Measurements from ENCODE around the gene FAS.

The FAS gene

DNA sequence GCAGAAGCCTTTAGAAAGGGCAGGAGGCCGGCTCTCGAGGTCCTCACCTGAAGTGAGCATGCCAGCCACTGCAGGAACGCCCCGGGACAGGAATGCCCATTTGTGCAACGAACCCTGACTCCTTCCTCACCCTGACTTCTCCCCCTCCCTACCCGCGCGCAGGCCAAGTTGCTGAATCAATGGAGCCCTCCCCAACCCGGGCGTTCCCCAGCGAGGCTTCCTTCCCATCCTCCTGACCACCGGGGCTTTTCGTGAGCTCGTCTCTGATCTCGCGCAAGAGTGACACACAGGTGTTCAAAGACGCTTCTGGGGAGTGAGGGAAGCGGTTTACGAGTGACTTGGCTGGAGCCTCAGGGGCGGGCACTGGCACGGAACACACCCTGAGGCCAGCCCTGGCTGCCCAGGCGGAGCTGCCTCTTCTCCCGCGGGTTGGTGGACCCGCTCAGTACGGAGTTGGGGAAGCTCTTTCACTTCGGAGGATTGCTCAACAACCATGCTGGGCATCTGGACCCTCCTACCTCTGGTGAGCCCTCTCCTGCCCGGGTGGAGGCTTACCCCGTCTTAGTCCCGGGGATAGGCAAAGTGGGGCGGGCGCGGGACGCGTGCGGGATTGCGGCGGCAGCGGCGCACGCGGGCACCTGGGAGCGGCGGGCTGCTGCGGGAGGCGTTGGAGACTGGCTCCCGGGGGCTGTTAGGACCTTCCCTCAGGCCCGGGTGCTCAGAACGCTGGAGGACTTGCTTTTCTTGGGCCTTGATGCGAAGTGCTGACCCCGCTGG is at the start of gene FAS:
TSS of gene FAS (plus strand) at position 415 of the 777 bp plus-strand sequence. CDS start at position 494, 79 bp downstream.
- DNase-seq = no peak

DNA sequence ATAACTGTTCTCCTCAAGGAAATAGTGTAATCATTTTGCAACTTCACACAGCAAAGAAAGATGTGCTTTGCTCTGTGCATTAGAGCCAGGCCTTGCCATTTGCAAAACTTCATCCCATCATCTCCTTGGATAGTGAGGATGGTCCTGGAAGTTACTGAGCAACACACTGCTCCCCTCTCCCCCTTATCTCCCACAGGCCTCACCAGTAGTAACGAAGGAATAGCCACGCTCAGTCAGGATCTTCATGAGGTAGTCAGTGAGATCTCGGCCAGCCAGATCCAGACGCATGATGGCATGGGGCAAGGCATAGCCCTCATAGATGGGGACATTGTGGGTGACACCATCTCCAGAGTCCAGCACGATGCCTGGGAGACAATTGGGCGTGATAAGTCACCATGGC is 49.6 kb upstream of the FAS start:
- DNase-seq = no peak

DNA sequence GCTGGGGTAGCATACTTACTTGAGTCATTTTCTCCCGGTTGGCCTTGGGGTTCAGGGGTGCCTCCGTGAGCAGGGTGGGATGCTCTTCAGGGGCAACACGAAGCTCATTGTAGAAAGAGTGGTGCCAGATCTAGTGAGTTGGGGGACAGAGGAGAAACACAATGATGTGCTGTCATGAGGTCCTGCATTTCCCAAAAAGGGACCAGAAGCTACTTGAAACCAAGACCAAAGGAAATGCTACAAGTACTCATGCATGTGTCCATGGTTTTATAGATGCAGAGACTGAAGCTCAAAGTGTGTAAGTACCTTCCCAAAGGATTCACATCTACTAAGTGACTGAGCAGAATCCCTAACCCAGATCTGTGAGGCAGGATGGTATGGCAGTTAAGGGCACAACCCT is 46.8 kb upstream of the FAS start:
- no peak for DNase-seq

DNA sequence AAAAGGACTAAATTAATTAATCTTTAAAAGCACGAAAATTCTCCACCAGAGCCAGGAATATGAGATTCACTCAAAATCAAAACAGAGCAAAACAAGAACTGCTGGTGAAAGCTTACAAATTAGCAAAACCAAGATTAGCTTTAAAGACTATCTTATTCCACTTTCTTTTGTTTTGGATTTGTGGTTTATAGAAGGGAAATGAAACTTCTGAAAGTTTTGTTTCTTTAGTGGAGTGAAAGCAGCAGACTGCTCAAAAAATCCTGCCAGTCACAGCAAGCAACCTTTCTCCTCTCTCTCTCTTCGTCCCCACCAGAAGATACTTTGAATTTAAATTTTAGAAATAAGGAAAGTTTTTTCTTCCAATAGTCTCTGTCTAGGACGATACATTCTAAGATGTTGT is 45.8 kb upstream of the FAS start:
- no peak for DNase-seq

DNA sequence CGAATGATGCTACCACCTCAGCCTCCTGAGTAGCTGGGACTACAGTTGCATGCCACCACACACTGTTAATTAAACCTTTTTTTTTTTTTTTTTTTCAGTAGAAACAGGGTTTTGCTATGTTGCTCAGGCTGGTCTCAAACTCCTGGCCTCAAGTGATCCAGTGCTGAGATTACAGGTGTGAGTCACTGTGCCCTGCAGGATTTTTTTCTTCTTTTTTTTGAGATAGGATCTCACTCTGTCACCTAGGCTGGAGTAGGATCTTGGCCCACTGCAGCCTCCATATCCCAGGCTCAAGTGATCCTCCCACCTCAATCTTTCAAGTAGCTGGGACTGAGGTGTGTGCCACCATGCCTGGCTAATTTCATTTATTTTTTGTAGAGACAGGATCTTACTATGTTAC is 44.4 kb upstream of the FAS start:
- DNase-seq = no peak

DNA sequence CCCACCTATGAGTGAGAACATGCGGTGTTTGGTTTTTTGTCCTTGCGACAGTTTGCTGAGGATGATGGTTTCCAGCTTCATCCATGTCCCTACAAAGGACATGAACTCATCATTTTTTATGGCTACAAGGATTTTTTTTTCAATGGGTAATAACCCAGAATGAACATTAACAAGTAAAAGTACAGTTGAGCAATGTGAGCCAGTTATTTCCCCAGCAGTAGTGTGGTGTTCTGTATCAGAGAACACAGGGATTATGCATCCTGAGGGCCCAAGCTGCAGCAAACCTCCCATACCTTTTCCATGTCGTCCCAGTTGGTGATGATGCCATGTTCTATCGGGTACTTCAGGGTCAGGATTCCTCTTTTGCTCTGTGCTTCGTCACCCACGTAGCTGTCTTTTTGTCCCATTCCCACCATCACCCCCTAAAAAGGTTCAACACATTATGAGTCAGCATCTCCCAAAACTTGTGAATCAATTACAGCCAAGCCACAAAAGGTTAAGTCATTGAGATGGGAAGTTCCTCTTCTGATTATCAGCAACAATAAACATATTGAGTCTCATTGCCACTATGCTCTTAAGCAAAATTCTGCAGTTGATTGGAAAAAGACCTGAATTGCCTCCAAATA is 43.5 kb upstream of the FAS start:
- no peak for DNase-seq

DNA sequence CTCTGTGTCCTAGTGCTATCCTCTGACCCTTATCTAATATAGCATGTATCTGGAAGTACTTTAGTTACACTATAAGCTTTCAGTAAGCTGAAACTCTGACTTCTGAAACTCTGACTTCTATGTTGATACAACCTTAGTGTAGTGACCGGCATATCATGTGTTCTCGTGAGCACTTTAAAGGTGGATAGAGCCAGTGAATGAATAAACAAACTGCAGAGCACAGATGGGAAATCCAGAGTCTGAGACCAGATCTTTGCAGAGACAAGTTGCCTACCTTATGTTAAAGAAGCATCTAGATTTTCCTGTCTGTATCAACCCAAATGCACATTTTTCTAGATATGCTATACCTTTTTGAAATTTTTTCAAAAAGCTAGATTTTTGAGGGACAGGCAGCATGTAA is 41.5 kb upstream of the FAS start:
- no peak for DNase-seq

DNA sequence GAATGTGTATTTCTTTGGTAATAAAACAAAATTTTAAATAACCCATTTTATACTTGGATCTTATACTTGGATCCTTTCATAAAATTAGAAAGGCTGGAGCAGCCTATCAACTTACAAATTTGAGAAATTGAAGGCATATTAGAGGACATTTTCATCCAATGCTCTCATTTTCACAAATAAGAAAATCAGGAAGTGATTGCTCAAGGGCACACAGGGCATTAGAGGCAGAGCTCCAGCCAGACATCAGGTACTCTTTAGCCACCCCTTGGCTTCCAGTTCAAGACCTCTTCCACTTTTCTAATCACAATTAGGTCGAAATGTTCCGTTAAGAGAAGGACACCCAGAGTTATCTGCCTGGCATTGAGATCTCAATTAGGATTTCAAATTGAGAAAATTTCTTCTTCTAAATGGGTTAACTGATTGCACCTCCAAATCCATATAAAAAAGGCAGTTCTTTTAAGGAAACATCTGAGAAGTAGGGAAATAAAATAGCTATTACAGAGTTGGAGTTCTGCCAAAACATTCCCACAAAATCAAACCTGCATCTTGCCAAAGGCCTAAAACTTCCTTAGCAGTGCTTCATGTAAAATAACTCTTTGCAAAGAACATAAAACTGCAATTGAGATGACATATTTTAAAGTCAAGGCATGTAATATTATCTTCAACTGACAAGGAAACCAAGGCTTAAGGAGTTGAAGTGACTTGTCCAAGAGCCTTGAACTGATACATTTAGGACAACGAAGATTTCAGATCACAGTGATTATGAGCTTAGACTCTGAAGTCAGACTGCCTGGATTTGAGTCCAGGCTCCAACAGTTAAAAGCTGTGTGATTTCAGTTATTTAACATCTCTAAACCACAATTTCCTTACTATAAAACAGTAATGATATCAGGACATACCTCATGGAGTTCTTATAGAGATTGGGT is 40.4 kb upstream of the FAS start:
- no peak for DNase-seq

DNA sequence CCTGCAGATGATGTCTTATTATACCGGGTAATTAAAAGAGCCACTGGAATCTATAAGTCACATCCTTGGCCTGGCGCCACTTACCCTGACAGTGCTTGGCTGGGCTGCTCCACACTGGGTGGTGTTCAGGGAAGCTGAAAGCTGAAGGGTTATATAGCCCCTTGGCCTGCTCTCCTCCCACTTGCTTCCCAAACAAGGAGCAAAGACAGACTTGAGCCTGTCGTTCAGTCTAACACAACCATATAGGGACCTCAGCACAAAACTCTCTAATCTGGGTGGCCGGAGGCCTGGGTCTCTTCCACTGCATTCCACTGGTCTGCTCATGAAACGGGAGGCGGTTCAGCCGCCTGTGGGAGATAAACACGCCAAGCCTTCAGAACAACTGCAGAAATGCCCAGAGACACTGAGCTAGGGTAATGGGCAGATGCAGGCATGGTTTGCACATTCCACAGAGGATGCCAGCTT is 37.9 kb upstream of the FAS start, which contains the start of gene ACTA2:
TSS of gene ACTA2 (minus strand) at position 127 of the 465 bp plus-strand sequence. CDS start 3,843 bp downstream, outside the sequence.
- no peak for DNase-seq

DNA sequence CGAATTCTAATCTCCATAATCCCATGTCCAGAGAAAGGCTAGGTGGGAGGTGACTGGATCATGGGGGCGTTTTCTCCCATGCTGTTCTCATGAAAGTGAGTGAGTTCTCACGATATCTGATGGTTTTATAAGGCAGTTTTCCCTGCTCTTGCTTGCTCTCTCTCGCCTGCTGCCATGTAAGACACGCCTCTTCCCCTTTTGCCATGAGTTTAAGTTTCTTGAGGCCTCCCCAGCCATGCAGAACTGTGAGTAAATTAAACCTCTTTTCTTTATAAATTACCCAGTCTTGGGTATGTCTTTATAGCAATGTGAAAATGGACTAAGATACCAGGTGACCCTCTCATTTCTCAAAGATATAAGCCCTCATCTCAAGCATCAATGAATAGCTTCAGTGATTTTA is 36.9 kb upstream of the FAS start:
- no peak for DNase-seq

DNA sequence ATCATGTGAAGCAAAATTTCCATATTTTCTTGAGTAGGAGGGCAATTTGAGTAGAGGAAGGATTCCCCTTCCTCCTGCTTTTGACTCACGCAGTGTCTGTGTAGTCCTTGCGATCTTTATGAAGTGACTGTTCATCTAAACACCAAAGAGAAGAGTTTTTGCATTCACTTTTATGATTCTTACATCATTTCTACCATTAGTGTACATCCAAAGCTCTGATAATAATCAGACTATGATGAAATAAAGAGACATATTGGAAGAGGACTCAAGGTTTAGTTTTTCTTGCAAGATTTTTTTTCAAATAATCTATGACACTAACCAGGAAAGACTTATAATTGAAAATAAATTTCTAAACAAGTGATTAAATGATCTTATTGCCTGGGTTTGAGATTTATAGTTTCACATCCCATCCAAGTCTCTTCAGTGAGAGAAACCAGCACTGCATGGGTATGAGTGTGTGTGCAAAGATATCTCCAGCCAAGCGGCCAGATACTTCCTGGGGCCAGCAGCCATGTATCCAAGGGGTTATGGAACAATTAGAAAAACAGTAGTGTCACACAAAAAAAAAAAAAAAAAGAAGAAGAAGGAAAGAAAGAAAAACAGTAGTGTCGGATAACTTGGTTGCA is 36.0 kb upstream of the FAS start:
- DNase-seq = no peak

DNA sequence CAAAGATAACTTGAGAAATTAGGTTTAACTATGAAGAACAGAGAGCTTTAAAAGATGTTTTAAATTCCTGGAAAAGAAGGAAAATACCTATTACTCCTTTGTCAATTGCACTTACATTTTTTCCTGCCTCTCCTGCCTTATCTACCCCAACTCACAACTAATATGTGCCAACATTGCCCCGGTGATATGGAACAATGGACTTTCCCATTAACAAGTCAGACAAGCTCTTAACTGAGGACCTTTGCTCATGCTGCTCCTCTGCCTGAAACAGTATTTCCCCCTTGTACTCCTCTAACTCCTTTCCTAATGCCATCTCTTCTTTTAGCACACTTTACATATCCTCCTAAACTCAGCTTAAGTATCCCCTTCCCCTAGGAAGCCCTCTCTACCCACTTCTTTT is 33.2 kb upstream of the FAS start:
- no peak for DNase-seq

DNA sequence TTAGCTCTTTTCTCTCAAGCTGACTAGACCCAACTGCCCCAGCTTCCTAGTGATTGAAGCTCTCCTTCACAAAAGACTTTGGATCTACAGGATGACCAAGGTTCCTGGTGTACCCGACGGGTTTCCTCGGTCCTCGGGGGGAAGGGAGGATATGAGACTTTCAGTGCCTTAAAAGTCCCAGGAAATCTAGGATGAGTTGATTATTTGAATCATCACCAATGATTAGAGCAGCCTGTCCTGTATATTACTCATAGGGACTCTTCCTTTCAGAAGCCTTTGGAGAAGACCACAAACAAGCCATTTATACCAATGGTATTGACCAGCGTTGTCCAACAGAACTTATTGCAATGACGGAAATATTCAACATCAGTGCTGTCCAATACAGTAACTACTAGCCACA is 31.9 kb upstream of the FAS start:
- no peak for DNase-seq

DNA sequence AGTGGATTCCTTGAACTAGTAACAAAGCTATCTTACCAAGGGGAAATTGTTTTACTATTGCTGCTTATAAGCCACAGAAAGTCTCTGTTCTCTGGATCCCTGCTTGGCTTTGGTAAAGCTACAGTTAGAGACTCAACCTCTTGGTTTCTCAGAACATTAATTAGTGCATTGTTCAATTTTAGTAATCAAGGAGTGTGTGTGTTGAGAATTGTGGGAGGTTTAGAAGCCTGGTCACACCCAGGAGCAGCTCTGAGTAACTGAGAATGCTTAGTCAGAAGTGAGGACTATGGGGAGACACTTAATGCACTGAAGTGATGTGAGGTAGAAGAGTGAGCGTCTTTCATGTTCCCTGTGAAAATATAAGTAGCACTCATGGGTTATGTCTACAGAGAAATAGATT is 29.8 kb upstream of the FAS start:
- no peak for DNase-seq

DNA sequence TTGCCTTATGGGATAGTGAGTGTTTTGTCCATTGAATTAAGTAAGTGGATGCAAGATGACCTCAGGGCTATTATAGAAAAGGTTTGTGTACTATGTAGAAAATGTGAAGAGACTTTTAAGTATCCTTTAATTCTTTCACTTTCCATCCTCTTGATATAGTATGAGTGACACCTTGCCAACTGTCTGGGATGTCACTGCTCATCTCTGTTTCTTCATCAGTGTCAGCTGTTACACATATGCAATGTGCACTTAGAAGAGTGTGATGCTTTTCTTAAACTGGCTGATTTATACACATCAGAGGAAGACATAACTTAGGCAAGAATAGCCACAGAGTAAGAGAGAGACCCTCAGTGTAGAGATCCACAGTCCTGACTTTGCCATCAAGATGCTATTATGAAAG is 29.3 kb upstream of the FAS start:
- DNase-seq = no peak

DNA sequence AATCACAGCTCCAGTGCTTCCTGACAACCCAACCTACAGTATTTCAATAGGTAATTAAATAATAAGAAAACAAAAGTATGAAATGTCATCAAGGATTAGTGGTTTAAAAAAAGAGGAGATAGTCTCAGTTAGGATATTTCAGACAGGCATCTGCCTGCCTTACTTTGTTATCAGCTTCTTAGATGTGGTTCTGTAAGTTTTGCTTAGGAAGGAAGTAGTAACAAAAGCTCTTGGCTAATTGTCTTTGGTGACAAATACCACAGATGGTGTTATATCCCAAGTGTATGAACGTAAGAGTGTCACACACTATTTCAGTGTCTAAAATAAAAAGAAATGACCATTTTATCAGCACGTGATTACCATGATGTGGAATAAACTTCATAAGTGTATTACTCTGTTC is 28.3 kb upstream of the FAS start:
- DNase-seq = no peak

DNA sequence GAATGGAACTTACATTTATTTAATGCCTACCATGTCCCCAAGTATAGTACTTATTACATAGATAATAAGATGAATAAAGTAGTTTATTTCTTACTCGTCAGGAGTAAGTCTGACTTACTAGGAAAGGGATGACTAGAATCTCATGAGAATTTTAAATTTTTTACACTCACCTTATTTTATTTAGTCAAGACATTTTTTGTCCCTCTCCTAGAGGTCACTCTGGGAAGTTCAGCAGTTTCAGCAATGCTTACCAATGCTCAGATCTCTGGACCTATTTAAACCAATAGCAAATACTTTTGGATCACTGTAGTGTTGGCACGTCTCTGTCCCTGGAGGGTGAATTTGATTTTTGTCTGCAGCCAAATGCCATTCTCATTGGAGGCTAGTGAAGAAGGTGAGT is 27.3 kb upstream of the FAS start:
- no peak for DNase-seq

DNA sequence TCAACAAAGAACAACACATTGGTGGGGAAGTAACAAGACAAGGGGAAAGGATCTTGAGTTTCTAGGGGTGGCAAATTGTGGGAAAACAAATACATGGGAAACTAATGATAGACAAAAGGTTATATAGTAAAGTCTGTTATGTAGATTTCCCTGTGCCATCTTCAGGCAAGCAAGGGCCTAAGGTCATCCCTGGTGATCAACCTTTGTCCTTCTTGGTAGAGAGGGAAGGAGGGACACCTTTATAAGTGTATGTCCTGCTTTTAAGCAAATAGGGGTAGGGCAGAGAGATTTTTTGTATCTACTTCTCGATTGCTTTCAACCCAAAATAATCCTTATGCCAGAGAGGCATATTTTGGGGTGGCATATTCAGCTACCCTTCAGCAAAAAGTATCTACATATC is 26.2 kb upstream of the FAS start:
- DNase-seq = no peak

DNA sequence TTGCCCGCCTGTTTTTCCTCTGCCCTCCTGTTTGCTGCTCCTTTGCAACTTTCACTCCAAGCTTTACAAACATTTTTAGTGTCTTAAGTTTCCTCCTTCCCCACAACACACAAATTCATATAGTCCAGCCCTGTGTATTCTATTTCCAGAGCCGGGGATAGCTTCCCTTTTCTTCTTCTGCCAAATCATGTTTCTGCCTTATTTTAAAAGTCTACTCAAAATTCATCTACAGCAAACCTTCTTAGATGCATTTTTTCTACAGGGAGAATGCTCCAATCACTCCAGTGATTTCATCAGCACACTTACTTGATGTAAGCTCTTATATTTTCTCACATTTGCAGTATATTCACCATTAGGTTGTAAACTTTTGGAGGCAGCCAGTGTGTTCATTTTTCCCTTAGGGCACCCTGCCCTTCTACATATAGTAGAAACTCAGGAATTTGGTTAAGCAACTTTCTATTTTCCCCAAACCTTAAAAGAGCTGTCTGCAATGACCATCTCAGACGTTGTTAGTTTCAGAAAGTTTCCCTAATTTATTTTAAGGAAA is 25.7 kb upstream of the FAS start:
- DNase-seq = no peak

DNA sequence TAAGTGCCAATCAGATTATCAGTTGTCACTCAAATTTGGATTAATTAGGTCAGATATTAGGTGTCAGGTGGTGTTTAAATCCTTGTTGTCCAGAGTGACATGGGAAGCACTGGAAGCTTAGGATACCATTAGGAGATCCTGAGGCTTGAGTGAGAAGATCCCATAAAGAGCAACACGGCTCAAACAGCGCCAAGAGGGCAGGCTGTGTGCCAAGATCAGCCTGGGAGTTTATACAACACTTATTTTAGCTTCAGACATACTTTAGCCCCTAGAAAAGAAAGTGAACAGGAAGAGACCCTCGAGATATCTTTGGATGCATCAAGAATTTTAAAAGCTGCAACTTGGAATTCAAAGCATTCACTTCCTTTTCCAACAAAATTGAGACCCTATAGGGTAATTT is 23.8 kb upstream of the FAS start:
- no peak for DNase-seq

DNA sequence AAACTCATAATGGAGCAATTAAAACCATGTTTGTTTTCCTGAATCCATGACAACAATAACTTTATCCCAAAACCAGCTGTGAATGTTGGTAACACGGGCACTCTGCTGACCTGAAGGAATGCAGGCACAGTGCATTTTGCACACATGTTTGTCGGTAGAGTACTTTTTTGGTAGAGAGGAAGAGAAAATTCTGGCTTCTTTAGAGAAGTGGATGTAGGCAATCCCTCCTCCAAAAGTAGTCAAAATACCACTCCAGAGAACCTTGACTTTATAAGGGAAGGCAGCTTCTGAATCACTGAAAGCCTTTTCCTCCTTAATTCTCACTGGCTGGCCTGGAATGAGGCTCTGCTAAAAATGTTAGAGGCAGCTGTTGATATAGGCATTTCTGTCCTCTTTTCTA is 22.2 kb upstream of the FAS start:
- no peak for DNase-seq

DNA sequence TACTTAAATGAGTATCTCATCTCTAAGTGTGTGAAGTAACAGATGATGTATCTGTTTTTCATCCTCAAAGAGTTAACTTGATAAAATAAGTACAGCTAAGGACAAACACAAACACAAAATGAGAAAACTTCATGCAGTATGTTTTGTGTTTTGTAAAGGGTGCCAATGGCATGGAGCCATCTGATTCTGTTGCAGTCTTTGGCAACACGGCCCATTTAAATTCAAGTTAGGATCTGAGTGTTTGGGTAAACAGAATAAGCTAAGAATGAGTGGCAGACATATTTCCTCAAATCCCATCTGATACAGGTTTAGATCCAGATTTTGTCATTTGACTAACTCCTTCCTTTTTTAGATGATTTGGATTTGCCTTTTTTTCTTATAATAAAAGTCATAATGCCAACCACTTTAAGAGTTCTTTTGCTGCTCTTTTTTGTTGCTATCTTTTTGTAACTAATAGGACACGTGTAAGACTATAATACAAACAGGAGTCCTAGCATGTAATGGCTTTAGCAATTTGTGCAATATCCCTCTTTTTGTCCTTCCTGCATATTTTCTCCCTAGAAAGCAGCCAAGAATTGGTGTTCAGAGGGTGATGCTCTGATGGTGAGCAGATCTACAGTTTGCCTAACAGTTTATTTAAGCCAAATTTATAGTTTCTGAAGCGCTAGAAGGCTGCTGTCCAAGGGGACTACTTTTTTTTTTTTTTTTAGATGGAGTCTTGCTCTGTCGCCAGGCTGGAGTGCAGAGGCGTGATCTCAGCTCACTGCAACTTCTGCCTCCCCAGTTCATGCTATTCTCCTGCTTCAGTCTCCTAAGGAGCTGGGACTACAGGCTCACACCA is 19.2 kb upstream of the FAS start:
- DNase-seq = no peak

Measured in NCI-H1436 treated with DMSO at 0.1 percent for 48 hours (cell line).